Glutamatergic neuron (in vitro differentiated cells): ENCODE results near the gene ZBTB7C. TPM values are rescaled to one million over a fixed set of nuclear protein-coding genes. Genes with fewer than 3 reads are reported as not detected.
A peak's percentile ranks its signal among the peaks of the same experiment; 100 is the strongest.

ENCODE experiments used
- DNase-seq: peaks from one replicate; pipeline ENCODE4 v3.0.0; 2022
- H3K27ac Mint-ChIP-seq: one replicate; pipeline ENCODE4 v1.8.0; 2020; ENCODE audit warnings: mild to moderate bottlenecking, mixed read lengths, inconsistent platforms; ENCODE audit not compliant: unreplicated experiment
- H3K27me3 Mint-ChIP-seq: one replicate; pipeline ENCODE4 v1.8.0; 2020; ENCODE audit warnings: mild to moderate bottlenecking, moderate library complexity, mixed read lengths, inconsistent platforms; ENCODE audit not compliant: unreplicated experiment
- H3K36me3 Mint-ChIP-seq: one replicate; pipeline ENCODE4 v1.8.0; 2020; ENCODE audit warnings: mild to moderate bottlenecking, mixed read lengths, inconsistent platforms; ENCODE audit not compliant: unreplicated experiment
- H3K4me1 Mint-ChIP-seq: one replicate; pipeline ENCODE4 v1.8.0; 2020; ENCODE audit warnings: mild to moderate bottlenecking, low read depth, mixed read lengths, inconsistent platforms; ENCODE audit not compliant: unreplicated experiment
- H3K4me3 Mint-ChIP-seq: one replicate; pipeline ENCODE4 v1.8.0; 2020; ENCODE audit warnings: mild to moderate bottlenecking, mixed read lengths, inconsistent platforms; ENCODE audit not compliant: unreplicated experiment
- H3K9me3 Mint-ChIP-seq: one replicate; pipeline ENCODE4 v1.8.0; 2020; ENCODE audit warnings: mild to moderate bottlenecking, moderate library complexity, mixed read lengths, inconsistent platforms; ENCODE audit not compliant: unreplicated experiment
- total RNA-seq: library from RNA; stranded (reverse); fragmentation: NEBNext Ultra II Directional; extraction: Animal tissue kit (Norgen Biotek cat#: 25700); gene quantifications from one replicate; pipeline ENCODE4 v1.2.1, GENCODE V29; 2021; ENCODE audit not compliant: unreplicated experiment
- TF ChIP-seq, protein P1 (sequence below): fragments of 200-600 bp; sonication (generic); IDR thresholded peaks from one replicate; pipeline ENCODE4 v1.5.0; 2021; ENCODE audit not compliant: partially characterized antibody, unreplicated experiment

Gene ZBTB7C
- total RNA-seq, 1 donor from 2014 or later, result 10.6 TPM

DNA sequence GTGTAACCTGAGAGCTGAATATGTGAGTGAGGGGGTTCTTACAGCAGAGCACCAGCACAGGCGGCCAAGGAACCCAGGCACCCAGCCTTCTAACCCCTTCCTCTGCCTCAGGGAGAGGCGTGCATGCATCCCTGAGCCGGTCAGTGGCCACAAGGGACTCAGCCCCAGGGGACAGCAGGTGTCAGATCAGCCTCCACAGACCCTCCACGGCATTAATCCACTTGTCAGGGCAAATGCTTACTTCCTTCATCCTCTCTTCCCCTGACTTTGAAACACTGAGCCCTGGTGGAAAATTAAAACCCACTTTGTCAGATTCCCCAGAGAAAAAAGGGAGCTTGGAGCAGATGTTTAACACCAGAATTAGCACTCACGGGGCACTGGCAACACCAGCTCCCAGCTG is 418.2 kb downstream of the ZBTB7C start:
- Mint-ChIP-seq H3K27ac (peak overlapping the region; percentile 18), H3K27me3 (peaks cover 19% of the 10 kb centered on the region), H3K4me3 (no peak overlapping the region), H3K9me3 (peaks cover 11% of the 10 kb centered on the region), H3K4me1 (peaks cover 37% of the 10 kb centered on the region), H3K36me3 (no peaks in the 10 kb centered on the region)
- TF ChIP-seq, protein P1, sequence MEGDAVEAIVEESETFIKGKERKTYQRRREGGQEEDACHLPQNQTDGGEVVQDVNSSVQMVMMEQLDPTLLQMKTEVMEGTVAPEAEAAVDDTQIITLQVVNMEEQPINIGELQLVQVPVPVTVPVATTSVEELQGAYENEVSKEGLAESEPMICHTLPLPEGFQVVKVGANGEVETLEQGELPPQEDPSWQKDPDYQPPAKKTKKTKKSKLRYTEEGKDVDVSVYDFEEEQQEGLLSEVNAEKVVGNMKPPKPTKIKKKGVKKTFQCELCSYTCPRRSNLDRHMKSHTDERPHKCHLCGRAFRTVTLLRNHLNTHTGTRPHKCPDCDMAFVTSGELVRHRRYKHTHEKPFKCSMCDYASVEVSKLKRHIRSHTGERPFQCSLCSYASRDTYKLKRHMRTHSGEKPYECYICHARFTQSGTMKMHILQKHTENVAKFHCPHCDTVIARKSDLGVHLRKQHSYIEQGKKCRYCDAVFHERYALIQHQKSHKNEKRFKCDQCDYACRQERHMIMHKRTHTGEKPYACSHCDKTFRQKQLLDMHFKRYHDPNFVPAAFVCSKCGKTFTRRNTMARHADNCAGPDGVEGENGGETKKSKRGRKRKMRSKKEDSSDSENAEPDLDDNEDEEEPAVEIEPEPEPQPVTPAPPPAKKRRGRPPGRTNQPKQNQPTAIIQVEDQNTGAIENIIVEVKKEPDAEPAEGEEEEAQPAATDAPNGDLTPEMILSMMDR, result no peak
- peak; percentile 52 for DNase-seq

DNA sequence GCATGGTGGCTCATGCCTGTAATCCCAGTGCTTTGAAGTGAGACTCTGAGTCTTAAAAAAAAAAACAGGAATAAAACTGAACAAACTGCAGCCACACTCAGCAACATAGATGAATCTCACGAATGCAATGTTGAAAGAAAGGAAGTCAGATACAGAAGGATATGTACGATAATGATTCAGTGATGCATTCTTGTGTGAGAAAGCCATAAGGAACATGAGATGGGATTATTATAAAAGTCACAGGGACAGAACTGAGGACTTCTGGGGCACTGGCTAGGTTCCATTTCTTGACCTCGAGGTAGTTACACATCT is 421.8 kb downstream of the ZBTB7C start:
- Mint-ChIP-seq H3K9me3 (peaks cover 20% of the 10 kb centered on the region), H3K27me3 (peaks cover 28% of the 10 kb centered on the region), H3K27ac (no peak overlapping the region), H3K36me3 (no peaks in the 10 kb centered on the region), H3K4me3 (no peak overlapping the region), H3K4me1 (peaks cover 33% of the 10 kb centered on the region)
- no peak for DNase-seq
- TF ChIP-seq, protein P1, result no peak

DNA sequence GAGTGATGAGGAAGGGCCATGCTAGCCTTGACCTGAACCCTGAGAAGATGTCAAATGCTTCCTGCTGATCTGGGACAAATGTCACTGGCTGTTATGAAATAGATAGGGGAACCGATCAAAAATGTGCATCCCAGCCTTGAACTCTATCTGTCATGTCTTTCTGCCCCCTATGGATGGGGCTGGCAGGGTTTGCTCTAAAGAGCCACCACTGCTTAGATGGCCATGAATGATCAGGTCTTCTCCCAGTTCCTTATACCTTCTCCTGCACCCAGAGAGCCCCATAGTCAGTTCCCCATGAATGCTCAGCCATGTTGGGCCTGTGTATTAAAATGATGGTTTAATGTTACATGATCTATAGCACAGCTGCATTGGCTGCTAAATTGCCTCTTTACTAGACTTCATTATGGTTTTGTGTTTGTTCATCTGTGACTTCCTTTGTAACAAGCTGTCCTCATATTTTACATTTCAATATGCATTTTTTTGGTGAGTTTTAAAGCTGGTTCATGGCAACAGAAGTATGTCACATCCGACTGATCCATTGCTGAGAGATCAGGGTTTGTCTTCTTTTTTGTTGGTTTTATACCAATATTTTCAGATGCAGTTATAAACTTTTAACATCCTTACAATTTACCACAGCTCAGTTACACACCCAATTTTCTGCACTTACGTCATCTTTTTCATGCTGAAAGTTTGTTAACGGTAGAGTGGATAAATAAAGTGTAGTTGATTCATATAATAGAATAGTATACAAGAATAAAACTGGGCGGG is 422.4 kb downstream of the ZBTB7C start:
- Mint-ChIP-seq H3K9me3 (peaks cover 19% of the 10 kb centered on the region), H3K4me1 (peaks cover 31% of the 10 kb centered on the region), H3K4me3 (no peak overlapping the region), H3K27ac (no peak overlapping the region), H3K27me3 (peaks cover 24% of the 10 kb centered on the region), H3K36me3 (no peaks in the 10 kb centered on the region)
- TF ChIP-seq, protein P1, result no peak
- no peak for DNase-seq

DNA sequence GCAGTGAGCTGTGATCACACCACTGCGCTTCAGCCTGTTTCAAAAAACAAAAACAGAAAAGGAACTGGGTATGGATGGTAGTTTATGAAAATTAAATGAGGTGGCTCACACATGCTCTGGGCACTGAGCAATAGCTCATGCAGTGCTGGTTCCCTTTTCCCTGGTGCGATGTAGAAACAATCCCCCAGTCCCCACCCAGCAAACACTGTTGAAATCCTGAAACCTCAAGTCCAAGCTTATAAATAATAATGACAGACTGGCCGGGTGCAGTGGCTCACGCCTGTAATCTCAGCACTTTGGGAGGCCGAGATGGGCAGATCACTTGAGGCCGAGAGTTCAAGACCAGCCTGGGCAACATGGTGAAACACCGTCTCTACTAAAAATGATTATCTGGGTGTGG is 423.3 kb downstream of the ZBTB7C start:
- Mint-ChIP-seq H3K27ac (no peak overlapping the region), H3K4me3 (no peak overlapping the region), H3K27me3 (peaks cover 20% of the 10 kb centered on the region), H3K4me1 (peaks cover 29% of the 10 kb centered on the region), H3K9me3 (peaks cover 11% of the 10 kb centered on the region), H3K36me3 (no peaks in the 10 kb centered on the region)
- TF ChIP-seq, protein P1, result no peak
- DNase-seq, result no peak

DNA sequence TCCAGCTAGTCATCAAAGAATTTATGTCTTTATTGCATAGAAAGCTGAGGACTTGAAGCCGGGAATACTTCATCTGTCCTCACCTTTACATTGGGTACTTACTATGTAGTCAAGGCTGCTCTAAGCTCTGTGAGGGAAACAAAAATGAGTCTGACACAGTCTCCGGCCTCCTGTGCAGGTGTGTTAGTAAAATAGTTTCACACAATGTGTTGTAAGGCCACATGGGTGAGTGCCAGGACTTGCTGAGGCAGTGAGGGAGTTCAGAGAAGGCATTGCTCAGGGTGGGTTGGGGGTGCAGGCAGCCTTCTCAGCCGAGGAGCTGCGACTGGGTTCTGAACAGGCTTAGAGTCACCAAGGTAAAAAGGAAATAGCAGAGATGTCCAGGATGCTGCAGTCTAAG is 424.2 kb downstream of the ZBTB7C start:
- Mint-ChIP-seq H3K36me3 (no peaks in the 10 kb centered on the region), H3K27me3 (peaks cover 17% of the 10 kb centered on the region), H3K9me3 (peaks cover 10% of the 10 kb centered on the region), H3K4me1 (peaks cover 26% of the 10 kb centered on the region), H3K4me3 (peak overlapping the region; percentile 34), H3K27ac (no peak overlapping the region)
- TF ChIP-seq, protein P1, result no peak
- no peak for DNase-seq
